Naive B cell (primary cell): ENCODE results near the gene HS6ST1. TPM values are rescaled to one million over a fixed set of nuclear protein-coding genes. Genes with fewer than 3 reads are reported as not detected.
A peak's percentile ranks its signal among the peaks of the same experiment; 100 is the strongest.

Experiments used
- ATAC-seq, 2 donors: fragments of 150-1000 bp; cut with Tn5 transposase; 2 replicates each; pipeline ENCODE4 v1.10.0; 2021; ENCODE audit warnings: low read depth in 2 of 2, mild to moderate bottlenecking in 2 of 2, moderate library complexity in 2 of 2
- DNase-seq: peaks from one replicate; pipeline ENCODE4 v3.0.0; 2022
- H3K27ac Mint-ChIP-seq, 6 donors: one replicate each; pipeline ENCODE4 v1.8.0; 2020 to 2022; ENCODE audit warnings: mild to moderate bottlenecking in 6 of 6, mixed read lengths in 6 of 6, moderate library complexity in 5 of 6, inconsistent platforms in 2 of 6
- H3K27me3 Mint-ChIP-seq, 3 donors: one replicate each; pipeline ENCODE4 v1.8.0; 2021 to 2022; ENCODE audit warnings: mixed read lengths in 3 of 3, mild to moderate bottlenecking in 1 of 3
- H3K36me3 Mint-ChIP-seq, 2 donors: one replicate each; pipeline ENCODE4 v1.8.0; 2020 to 2022; ENCODE audit warnings: mixed read lengths in 2 of 2, inconsistent platforms in 1 of 2, mild to moderate bottlenecking in 1 of 2
- H3K4me1 Mint-ChIP-seq, 3 donors: one replicate each; pipeline ENCODE4 v1.8.0; 2020 to 2022; ENCODE audit warnings: mixed read lengths in 3 of 3, inconsistent platforms in 1 of 3, mild to moderate bottlenecking in 1 of 3, moderate library complexity in 1 of 3
- H3K4me3 Mint-ChIP-seq, 8 donors: one replicate each; pipeline ENCODE4 v1.8.0; 2020 to 2022; ENCODE audit warnings: mild to moderate bottlenecking in 8 of 8, mixed read lengths in 8 of 8, moderate library complexity in 8 of 8, inconsistent platforms in 2 of 8
- H3K9me3 Mint-ChIP-seq, 7 donors: one replicate each; pipeline ENCODE4 v1.8.0; 2020 to 2022; ENCODE audit warnings: mixed read lengths in 7 of 7, mild to moderate bottlenecking in 5 of 7, inconsistent platforms in 2 of 7, moderate library complexity in 1 of 7
- polyA plus RNA-seq, 6 donors: library from polyadenylated mRNA; unstranded; fragments of 300-500 nt; fragmentation: Illumina TruSeq; gene quantifications; one replicate each; pipeline ENCODE4 v1.2.3, GENCODE V29; 2021; ENCODE audit warnings: low read depth in 6 of 6

The HS6ST1 gene
- polyA plus RNA-seq, 6 donors from 2014 or later, result 3.3 to 11.5 (median 6.8) TPM

DNA sequence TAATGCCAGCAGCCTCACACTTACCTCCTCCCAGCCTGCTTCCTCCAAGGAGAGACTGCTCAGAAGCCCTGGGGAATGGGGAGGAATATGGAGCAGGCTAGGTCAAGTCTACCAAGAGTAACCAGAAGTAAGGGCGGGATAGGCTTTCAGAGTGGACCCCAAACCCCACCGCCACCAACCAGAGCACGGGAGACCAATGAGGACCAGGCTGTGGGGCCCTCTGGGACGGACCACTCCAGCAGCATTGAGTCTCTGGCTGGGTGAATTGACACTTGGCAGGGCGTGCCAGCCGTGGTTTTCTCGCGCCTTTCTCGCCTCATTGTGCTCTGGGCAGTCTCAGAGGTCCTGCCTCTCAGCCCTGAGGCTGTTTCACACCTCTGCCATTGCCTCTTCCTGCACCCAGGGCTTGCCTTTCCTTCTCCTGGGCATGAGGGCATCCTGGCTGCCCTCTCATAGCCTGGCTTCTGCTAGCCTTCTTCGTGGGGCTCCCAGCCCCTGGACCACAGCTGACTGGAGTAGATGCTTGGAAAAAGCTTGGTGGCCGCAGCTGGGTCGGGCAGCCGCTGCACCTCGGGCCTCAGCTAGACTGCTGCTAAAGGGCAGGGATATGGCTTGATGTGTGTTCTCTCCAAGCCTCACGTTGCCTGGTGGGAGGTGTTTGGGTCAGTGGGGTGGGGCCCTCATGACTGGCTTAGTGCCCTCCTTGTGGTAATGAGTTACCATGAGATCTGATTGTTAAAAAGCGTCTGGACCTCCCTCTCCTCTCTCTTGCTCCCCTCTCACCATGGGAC lies 40.5 kb upstream of the HS6ST1 start:
- no peak for ATAC-seq
- Mint-ChIP-seq H3K36me3 (no peaks in the 10 kb centered on the region), H3K27me3 (no peaks in the 10 kb centered on the region), H3K4me1 (no peaks in the 10 kb centered on the region), H3K9me3 (peaks cover 0 to 4% (median 0%) of the 10 kb centered on the region in 7 donors), H3K4me3 (no peak overlapping the region), H3K27ac (no peak overlapping the region)
- DNase-seq, result no peak

DNA sequence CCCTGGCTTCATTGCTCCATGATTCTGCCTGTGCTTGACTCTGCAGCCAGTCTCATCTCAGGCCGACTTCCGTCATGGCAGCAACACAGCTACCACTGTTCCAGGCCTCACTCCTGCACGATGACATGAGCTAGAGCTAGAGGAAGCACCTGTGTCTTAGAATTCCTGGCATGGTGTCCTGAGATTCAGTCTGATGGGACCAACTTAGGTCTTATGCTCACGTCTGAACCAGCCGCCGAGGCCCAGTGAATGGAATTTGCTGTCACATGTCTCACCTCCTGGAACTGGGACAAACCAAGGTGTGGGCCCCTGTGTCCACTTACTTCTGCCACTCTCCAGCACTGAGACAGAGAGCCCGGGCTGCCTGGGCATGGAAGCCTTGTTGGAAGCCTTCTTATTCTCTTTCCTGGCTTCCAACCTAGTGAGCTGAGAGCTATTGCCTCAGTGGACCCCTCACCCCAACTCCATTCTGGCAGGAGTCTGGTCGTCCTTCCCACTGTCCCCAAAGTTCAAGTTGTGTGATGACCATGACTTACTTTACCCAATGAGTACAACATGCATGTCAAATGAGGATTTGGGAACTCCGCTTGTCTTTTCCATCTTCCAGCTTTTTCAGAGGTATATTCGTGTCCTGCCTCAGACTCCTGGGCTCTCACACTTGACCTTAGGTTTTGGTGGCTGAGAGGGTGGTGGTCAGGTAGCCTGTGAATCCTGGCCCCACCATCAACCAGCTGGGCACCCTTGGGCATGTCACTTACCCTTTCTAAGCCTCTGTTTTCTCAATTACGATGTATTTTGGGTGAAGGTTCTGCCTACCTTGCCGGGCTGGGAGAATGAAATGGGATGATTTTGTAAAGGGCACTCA lies 39.1 kb upstream of the HS6ST1 start:
- H3K9me3 Mint-ChIP-seq, result peaks cover 0 to 4% (median 0%) of the 10 kb centered on the region in 7 donors
- DNase-seq (no peak), ATAC-seq (no peak)
- H3K36me3 Mint-ChIP-seq, result no peaks in the 10 kb centered on the region
- H3K27me3 Mint-ChIP-seq, result no peaks in the 10 kb centered on the region
- no peak overlapping the region for H3K4me3 Mint-ChIP-seq
- no peak overlapping the region for H3K27ac Mint-ChIP-seq
- H3K4me1 Mint-ChIP-seq, result no peaks in the 10 kb centered on the region

GRCh38 chr2:128356127-128356526 lies 37.5 kb upstream of the HS6ST1 start:
- H3K4me1 Mint-ChIP-seq, result no peaks in the 10 kb centered on the region
- DNase-seq (no peak), ATAC-seq (no peak)
- no peaks in the 10 kb centered on the region for H3K27me3 Mint-ChIP-seq
- H3K9me3 Mint-ChIP-seq, result peaks cover 4 to 15% (median 12%) of the 10 kb centered on the region in 7 donors
- H3K27ac Mint-ChIP-seq, result no peak overlapping the region
- H3K4me3 Mint-ChIP-seq, result no peak overlapping the region
- H3K36me3 Mint-ChIP-seq, result peaks cover 7 to 9% of the 10 kb centered on the region in 2 donors

GRCh38 chr2:128354726-128355470 lies 36.2 kb upstream of the HS6ST1 start:
- Mint-ChIP-seq H3K27me3 (no peaks in the 10 kb centered on the region), H3K4me3 (no peak overlapping the region), H3K36me3 (peaks cover 10 to 17% of the 10 kb centered on the region in 2 donors), H3K9me3 (peaks cover 4 to 28% (median 19%) of the 10 kb centered on the region in 7 donors), H3K4me1 (no peaks in the 10 kb centered on the region), H3K27ac (no peak overlapping the region)
- ATAC-seq, result no peak
- DNase-seq, result no peak

- Mint-ChIP-seq H3K36me3 (peaks cover 10 to 24% of the 10 kb centered on the region in 2 donors), H3K4me1 (no peaks in the 10 kb centered on the region), H3K27ac (no peak overlapping the region), H3K9me3 (peaks cover 8 to 28% (median 20%) of the 10 kb centered on the region in 7 donors), H3K4me3 (no peak overlapping the region), H3K27me3 (no peaks in the 10 kb centered on the region)
- ATAC-seq (no peak), DNase-seq (no peak)
Measured at GRCh38 chr2:128354161-128354560, 35.5 kb upstream of the HS6ST1 start.

DNA sequence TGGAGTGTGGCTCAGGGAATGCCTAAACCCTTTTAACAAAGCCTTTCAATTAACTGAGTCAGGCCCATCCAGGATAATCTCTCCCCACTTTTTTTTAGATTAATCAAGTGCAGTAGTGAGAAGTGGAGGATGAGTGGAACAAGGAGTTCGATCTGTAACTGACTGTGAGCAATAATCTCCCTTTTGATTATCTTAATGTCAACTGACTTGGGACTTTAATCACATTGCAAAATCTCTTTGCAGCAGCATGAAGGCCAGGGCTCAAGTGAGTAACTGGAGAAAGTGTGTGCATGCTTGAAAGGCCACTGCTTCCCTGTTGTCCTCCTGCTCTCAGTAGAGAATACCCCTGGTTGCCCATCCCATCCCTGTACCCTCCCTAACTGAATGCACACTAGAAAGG lies 32.1 kb upstream of the HS6ST1 start:
- DNase-seq (no peak), ATAC-seq (no peak)
- Mint-ChIP-seq H3K4me1 (no peaks in the 10 kb centered on the region), H3K36me3 (peaks cover 10 to 25% of the 10 kb centered on the region in 2 donors), H3K27me3 (no peaks in the 10 kb centered on the region), H3K4me3 (no peak overlapping the region), H3K27ac (no peak overlapping the region), H3K9me3 (peaks cover 8 to 28% (median 20%) of the 10 kb centered on the region in 7 donors)

DNA sequence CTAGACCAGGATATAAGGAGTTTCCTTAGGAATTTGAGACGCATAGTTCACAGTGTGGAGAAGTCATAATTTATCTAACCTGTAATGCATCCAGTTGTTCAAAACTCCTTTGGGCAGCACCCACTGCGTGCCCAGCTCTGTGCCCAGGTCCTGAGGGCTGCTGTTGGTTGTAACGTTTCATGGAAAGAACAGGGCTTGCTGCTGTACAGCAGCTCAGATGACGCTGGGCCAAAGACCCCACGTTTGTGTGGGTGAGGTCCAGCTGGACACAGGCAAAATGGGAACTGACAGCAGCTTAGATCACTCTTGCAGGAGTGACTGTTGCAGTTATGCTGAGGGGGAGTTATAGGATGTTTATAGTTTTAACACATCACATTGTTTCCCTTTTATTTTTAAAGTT lies 30.0 kb upstream of the HS6ST1 start:
- no peak for ATAC-seq
- H3K27ac Mint-ChIP-seq, result no peak overlapping the region
- DNase-seq, result no peak
- peaks cover 10 to 25% of the 10 kb centered on the region in 2 donors for H3K36me3 Mint-ChIP-seq
- H3K4me3 Mint-ChIP-seq, result no peak overlapping the region
- H3K4me1 Mint-ChIP-seq, result no peaks in the 10 kb centered on the region
- no peaks in the 10 kb centered on the region for H3K27me3 Mint-ChIP-seq
- peaks cover 9 to 30% (median 21%) of the 10 kb centered on the region in 7 donors for H3K9me3 Mint-ChIP-seq

- peak overlapping the region in 1 of 6 donors; percentile 64 for H3K27ac Mint-ChIP-seq
- peaks cover 10 to 25% of the 10 kb centered on the region in 2 donors for H3K36me3 Mint-ChIP-seq
- H3K4me1 Mint-ChIP-seq, result no peaks in the 10 kb centered on the region
- ATAC-seq (no peak), DNase-seq (no peak)
- no peaks in the 10 kb centered on the region for H3K27me3 Mint-ChIP-seq
- peaks cover 9 to 32% (median 24%) of the 10 kb centered on the region in 7 donors for H3K9me3 Mint-ChIP-seq
- H3K4me3 Mint-ChIP-seq, result no peak overlapping the region
Measured at GRCh38 chr2:128347701-128348539, 29.3 kb upstream of the HS6ST1 start.

DNA sequence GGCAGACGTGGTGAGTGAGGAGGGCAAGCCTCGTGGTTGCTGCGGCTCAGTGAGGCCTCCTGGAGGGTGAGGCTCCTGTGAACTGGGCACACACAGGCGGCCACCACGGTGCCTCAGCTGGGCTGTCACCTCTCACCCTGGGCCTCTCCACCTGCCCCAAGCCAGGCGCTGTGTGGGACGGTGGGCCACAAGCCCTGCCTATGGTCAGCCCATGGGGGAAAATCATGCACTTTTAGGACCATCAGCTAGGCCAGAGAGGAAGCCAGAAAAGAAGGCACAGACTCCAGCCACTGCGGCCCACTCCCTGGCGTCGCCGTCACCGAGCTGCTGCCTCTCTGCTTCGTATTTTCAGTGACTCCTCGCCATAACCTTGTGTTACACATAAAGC lies 28.5 kb upstream of the HS6ST1 start:
- Mint-ChIP-seq H3K9me3 (peaks cover 9 to 30% (median 23%) of the 10 kb centered on the region in 7 donors), H3K27ac (no peak overlapping the region)

DNA sequence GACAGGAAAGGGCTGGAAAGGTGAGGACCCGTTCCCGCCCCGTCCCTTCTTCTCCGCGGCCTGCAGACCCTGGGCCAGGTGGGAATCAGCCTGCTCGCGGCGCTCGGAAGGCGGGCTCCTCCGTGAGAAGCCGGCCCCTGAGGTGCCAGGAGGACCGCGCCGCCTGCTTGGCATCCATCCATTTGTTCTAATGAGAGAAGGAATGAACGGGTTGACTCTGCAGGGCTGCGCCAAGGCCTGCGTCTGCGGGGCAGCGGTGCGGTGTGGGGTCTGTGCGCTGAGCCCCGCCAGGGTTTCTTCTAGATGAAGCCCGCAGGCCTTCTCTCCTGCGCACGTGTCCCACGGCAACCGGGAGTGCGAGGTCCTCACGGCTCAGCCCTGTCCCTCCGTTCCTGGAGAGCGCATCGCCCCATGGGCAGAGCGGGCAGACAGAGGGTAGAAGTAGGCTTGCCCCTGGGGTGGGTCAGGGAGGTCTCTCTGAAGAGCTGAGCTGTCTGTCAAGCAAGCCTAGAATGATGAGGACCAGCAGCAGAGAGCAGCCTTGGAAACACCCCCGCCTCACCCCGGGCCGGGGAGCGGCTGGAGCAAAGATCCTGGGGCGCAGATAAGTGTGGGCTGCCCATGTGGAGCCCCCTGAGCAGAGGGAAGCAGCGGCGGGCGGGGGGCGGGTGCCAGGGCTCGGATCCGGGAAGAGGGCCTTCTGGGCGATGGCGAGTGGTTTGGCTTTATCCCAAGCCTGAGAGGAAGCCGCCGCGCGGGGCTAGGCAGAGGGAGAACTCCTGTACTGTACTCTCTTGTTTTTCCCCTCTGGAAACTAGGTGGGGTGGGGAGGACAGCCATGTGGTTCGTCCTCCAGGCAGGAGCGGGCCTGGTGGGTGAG lies 27.9 kb upstream of the HS6ST1 start:
- H3K27ac Mint-ChIP-seq, result no peak overlapping the region
- peaks cover 7 to 31% of the 10 kb centered on the region in 2 donors for H3K36me3 Mint-ChIP-seq
- peaks cover 10 to 24% (median 17%) of the 10 kb centered on the region in 7 donors for H3K9me3 Mint-ChIP-seq
- ATAC-seq (no peak), DNase-seq (no peak)
- no peak overlapping the region for H3K4me3 Mint-ChIP-seq
- no peaks in the 10 kb centered on the region for H3K4me1 Mint-ChIP-seq
- H3K27me3 Mint-ChIP-seq, result no peaks in the 10 kb centered on the region

More for the DNA sequence above, 28.5 kb upstream of the HS6ST1 start:
- DNase-seq (no peak), ATAC-seq (no peak)
- H3K27me3 Mint-ChIP-seq, result no peaks in the 10 kb centered on the region
- no peaks in the 10 kb centered on the region for H3K4me1 Mint-ChIP-seq
- H3K36me3 Mint-ChIP-seq, result peaks cover 10 to 30% of the 10 kb centered on the region in 2 donors
- H3K4me3 Mint-ChIP-seq, result no peak overlapping the region

GRCh38 chr2:128345436-128346165 lies 26.9 kb upstream of the HS6ST1 start:
- Mint-ChIP-seq H3K4me3 (no peak overlapping the region), H3K36me3 (peaks cover 0 to 24% of the 10 kb centered on the region in 2 donors), H3K4me1 (no peaks in the 10 kb centered on the region), H3K27ac (no peak overlapping the region), H3K9me3 (peaks cover 9 to 20% (median 13%) of the 10 kb centered on the region in 7 donors), H3K27me3 (no peaks in the 10 kb centered on the region)
- ATAC-seq, result no peak
- DNase-seq, result no peak
